Measurements from ENCODE around the gene QRICH1. TPM values are rescaled to one million over a fixed set of nuclear protein-coding genes. Genes with fewer than 3 reads are reported as not detected.
A peak's percentile ranks its signal among the peaks of the same experiment; 100 is the strongest.

QRICH1 gene
- total and polyA plus RNA-seq, 2 of the 13 experiments (the other 11 are each of a cell fraction or from before 2014, with no cell fraction given) = 52.6 to 102 TPM

GRCh38 chr3:49028673-49029562 lies 65.0 kb downstream of the QRICH1 start, which contains the start of gene IMPDH2 (continued):
- no peak for TF ChIP-seq ZNF883 (CRISPR knock-in tag; IDR thresholded peaks at IDR 0.05; ENCODE audit: not compliant biosample characterization)
- no peak for TF ChIP-seq HNF1A (IDR thresholded peaks at IDR 0.05; ENCODE audit: low read depth)
- TF ChIP-seq HNF1A (CRISPR knock-in tag; IDR thresholded peaks at IDR 0.05; ENCODE audit: borderline replicate concordance) = peak; percentile 60; the same call in 1 of the 2 replicates
- peak; percentile 40; the same call in 1 of the 2 replicates for TF ChIP-seq RARA (CRISPR knock-in tag; IDR thresholded peaks at IDR 0.05)
- peak; percentile 90 for TF ChIP-seq GATAD1 (CRISPR knock-in tag; IDR thresholded peaks at IDR 0.05)
- no peak for TF ChIP-seq DPF2 (CRISPR knock-in tag; IDR thresholded peaks at IDR 0.05; ENCODE audit: borderline replicate concordance, low read depth)
- 0 out of 2 replicates have a peak, but pooled peaks have one; percentile 78 for TF ChIP-seq ZNF235 (CRISPR knock-in tag; IDR thresholded peaks at IDR 0.05; ENCODE audit: borderline replicate concordance)
- peak; percentile 98 for TF ChIP-seq TRAFD1 (CRISPR knock-in tag; IDR thresholded peaks at IDR 0.05; ENCODE audit: borderline replicate concordance)
- TF ChIP-seq, protein P1, sequence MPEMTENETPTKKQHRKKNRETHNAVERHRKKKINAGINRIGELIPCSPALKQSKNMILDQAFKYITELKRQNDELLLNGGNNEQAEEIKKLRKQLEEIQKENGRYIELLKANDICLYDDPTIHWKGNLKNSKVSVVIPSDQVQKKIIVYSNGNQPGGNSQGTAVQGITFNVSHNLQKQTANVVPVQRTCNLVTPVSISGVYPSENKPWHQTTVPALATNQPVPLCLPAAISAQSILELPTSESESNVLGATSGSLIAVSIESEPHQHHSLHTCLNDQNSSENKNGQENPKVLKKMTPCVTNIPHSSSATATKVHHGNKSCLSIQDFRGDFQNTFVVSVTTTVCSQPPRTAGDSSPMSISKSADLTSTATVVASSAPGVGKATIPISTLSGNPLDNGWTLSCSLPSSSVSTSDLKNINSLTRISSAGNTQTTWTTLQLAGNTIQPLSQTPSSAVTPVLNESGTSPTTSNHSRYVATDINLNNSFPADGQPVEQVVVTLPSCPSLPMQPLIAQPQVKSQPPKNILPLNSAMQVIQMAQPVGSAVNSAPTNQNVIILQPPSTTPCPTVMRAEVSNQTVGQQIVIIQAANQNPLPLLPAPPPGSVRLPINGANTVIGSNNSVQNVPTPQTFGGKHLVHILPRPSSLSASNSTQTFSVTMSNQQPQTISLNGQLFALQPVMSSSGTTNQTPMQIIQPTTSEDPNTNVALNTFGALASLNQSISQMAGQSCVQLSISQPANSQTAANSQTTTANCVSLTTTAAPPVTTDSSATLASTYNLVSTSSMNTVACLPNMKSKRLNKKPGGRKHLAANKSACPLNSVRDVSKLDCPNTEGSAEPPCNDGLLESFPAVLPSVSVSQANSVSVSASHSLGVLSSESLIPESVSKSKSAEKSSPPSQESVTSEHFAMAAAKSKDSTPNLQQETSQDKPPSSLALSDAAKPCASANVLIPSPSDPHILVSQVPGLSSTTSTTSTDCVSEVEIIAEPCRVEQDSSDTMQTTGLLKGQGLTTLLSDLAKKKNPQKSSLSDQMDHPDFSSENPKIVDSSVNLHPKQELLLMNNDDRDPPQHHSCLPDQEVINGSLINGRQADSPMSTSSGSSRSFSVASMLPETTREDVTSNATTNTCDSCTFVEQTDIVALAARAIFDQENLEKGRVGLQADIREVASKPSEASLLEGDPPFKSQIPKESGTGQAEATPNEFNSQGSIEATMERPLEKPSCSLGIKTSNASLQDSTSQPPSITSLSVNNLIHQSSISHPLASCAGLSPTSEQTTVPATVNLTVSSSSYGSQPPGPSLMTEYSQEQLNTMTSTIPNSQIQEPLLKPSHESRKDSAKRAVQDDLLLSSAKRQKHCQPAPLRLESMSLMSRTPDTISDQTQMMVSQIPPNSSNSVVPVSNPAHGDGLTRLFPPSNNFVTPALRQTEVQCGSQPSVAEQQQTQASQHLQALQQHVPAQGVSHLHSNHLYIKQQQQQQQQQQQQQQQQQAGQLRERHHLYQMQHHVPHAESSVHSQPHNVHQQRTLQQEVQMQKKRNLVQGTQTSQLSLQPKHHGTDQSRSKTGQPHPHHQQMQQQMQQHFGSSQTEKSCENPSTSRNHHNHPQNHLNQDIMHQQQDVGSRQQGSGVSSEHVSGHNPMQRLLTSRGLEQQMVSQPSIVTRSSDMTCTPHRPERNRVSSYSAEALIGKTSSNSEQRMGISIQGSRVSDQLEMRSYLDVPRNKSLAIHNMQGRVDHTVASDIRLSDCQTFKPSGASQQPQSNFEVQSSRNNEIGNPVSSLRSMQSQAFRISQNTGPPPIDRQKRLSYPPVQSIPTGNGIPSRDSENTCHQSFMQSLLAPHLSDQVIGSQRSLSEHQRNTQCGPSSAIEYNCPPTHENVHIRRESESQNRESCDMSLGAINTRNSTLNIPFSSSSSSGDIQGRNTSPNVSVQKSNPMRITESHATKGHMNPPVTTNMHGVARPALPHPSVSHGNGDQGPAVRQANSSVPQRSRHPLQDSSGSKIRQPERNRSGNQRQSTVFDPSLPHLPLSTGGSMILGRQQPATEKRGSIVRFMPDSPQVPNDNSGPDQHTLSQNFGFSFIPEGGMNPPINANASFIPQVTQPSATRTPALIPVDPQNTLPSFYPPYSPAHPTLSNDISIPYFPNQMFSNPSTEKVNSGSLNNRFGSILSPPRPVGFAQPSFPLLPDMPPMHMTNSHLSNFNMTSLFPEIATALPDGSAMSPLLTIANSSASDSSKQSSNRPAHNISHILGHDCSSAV (CRISPR knock-in tag; IDR thresholded peaks at IDR 0.05; ENCODE audit: borderline replicate concordance) = no peak
- no peak for TF ChIP-seq HDAC6 (IDR thresholded peaks at IDR 0.05; ENCODE audit: low read depth, low read length)

All from HepG2 (cell line).